Stimulated activated CD4-positive, alpha-beta T cell treated with anti-CD3 and anti-CD28 coated beads, TNF-alpha, amount 100 ng/mL, for 1 hour (primary cell): ENCODE measurements around the gene BLACAT1.
"Not testable (repeated sequence)": the region's sequence is repeated elsewhere in the genome, so short reads cannot be mapped to it uniquely, and the experiment has no call there.

Experiments used
- DNase-seq, 3 donors: peaks; one replicate each; pipeline ENCODE4 v3.0.0-alpha.2; 2020; ENCODE audit warnings: low read depth in 3 of 3, low spot score in 1 of 3

BLACAT1 gene

GRCh38 chr1:205484985-205485967 lies 29.4 kb upstream of the BLACAT1 start:
- peak in 2 of 3 donors; percentile 39 to 42 for DNase-seq

- no peak for DNase-seq
Measured at GRCh38 chr1:205483372-205483771, 27.5 kb upstream of the BLACAT1 start.

GRCh38 chr1:205482587-205482986 lies 26.7 kb upstream of the BLACAT1 start:
- not testable (repeated sequence) for DNase-seq

DNA sequence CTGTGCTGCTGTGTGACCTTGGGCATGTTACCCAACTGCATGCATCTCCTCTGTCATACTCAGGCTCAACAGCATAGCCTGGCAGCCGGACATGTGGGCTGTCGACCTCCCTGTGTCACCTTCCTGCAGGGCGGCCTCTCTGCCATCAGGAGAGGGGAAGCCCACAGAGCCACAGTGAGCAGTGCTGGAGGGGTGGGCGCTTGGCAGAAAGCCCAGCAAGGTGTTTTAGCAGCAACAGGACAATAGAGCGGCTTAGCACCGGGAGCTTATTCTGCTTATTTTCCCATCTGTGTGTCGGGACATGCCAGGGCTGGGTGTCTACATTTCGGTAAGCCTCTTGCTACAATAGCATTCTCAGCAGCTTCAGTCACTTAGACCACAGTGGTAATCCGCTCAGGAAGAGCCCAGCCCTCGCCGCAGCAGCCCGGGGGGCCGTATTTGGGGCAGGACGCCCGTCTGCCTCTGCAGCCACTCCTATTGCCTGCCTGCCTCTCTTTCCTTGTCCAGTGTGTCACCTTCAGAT lies 25.8 kb upstream of the BLACAT1 start:
- DNase-seq = no peak

GRCh38 chr1:205481218-205481617 lies 25.4 kb upstream of the BLACAT1 start:
- DNase-seq = no peak

DNA sequence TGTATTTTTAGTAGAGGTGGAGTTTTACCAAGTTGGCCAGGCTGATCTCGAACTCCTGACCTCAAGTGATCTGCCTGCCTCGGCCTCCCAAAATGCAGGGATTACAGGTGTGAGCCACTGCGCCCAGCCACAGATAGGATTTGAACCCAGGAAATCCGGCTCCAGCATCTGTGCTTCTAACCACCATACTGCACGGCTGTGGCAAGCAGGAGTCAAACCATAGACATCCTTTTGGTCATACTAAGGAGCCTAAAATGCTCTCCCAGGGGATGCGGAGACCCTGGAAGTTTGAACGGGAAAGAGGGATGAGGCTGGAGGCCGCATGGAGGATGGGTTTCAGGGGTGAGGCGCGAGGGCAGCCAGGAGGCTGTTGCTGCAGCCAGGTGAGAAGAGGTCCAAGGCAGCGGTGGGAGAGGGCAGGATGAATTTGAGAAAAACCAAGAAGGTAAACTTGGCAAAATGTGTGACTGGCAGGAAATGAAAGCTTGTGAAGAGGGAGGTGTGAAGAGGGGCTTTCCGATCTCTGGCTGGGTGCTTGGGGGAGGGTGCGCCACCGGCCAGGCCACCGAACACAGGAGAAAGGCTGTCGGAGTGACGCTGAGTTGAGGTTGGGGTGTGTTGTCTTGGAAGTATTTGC lies 24.6 kb upstream of the BLACAT1 start:
- DNase-seq = peak in 2 of 3 donors; percentile 24 to 29

GRCh38 chr1:205478985-205479384 lies 23.1 kb upstream of the BLACAT1 start:
- DNase-seq = not testable (repeated sequence)

GRCh38 chr1:205477759-205478247 lies 22.0 kb upstream of the BLACAT1 start:
- no peak for DNase-seq

DNA sequence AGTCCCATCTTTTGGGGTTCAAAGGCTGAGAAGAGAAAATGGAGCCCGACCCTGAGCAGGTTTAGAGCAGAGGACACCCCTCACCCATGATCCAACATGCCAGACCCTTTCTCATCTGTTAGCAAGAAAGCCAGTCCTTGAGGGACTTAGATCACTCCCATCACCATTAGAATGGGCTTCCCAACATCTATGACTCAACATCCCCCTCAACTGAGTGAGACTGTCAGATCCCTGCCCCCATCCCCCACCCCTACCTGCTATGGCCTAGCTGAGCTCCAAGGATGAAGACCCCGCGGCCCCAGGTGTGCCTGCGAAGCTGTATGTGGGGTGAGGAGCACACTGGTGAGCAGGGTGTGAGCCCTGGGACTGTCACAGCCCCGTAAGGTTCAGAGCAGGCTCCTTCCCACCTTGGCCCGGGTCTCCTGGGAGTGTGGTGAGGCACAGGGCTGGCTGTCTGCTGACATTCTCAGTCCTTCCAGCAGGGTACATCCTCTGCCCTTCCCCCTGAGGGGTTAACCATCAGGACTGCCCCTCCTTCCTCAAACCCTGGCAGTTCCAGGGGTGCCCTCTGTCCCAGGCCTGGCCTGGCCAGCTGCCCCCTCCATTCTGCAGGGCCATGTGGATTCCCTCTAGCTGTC lies 21.4 kb upstream of the BLACAT1 start:
- no peak for DNase-seq

DNA sequence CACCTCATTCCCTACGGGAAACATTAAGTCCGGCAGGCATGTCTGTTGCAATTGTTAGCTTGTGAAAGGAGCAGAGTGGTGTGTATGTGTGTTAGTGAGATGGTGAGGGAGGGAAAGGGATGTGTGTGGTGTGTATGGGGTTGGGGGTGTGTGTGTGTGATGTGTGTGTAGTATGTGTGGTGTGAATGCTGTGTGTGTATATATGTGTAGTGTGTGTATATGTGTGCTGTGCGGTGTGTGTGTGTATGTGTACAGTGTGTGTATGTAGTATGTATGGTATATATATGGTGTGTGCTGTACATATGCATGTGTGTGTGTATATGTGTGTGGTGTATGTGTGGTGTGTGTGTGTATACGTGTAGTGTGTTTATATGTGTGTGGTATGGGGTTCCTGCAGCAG lies 20.8 kb upstream of the BLACAT1 start:
- DNase-seq = no peak

- no peak for DNase-seq
Measured at GRCh38 chr1:205475855-205476254, 20.0 kb upstream of the BLACAT1 start.

DNA sequence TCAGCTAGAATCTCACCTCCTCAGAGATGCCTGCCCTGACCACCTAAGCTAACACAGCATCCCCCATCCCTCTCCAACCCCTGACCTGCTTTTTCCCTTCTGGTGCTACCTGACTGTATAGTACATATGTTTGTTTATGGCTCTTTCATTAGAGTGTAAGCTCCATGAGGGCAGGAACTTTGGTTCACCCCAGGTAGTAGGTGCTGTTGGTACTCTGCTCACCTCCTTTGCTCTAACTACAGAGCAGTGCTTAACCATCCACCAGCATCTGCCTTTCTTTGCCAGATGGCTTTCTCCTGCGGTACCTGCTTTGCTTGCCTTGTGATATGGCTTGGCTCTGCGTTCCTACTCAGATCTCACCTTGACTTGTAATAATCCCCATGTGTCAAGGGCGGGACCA lies 18.7 kb upstream of the BLACAT1 start:
- DNase-seq = no peak

GRCh38 chr1:205473966-205474365 lies 18.1 kb upstream of the BLACAT1 start:
- DNase-seq = no peak

GRCh38 chr1:205473475-205473874 lies 17.6 kb upstream of the BLACAT1 start:
- no peak for DNase-seq

DNA sequence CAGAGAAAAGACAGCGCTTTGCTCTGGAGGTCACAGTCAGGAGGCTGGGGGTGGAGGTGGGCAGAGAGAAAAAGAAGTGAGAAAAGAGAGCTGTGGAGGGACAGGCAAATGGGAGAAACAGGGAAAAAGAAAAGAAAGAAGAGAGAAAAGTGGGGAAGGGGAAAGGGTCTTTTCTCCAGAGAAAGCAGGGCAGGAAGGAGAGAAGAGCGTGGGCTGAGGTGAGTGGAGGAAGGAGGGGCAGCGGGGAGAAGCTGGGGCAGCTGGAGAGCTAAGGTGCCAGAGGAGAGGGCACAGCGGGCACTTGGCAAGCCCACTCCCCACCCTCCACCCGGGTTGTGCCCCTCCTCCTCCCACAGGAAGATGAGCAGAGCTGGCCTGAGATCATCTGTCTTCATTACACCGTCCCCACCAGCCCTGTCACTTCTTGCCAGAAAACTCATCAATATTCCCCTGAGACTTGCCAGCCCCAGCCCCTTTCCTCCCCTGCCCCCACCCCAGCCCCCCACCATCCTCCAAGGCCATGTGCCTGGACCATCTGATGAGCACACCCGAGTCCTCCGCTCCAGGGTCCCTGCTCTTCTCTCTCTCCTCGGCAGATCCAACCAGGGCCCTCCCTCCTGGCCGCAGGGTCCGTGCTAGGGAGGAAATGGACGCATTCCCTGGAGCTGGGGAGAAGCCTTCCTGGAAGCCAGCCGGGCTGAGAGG lies 17.0 kb upstream of the BLACAT1 start:
- DNase-seq = no peak

GRCh38 chr1:205470131-205470530 lies 14.3 kb upstream of the BLACAT1 start:
- DNase-seq = no peak

DNA sequence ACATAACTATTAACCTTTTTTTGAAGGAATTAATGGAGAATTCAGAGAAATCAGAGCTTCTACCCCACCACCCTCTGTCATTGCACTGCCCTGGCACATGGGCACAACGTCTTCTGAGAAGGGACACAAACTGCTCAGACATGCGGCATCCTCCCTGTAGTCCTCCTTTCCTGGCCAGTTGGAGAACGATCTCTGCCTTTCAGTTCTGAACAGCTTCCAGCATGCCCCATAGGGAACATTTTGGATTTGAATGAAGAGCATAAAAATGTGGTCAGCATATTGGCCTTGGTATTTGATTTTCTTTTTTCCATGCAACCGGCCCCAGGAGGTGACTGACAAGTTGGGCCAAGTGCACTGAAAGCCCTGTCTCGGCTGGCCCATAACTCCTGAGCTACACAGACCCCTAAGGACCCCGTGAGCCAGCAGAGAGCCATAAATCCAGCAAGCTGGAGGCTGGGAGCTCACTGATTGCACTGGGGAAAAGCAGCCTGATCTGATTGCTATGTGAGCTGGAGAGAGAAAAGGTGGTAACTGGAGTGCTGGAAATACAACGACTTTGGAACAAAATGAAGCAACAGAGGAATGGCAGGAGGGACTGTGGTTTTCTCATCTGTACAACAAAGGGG lies 10.9 kb upstream of the BLACAT1 start:
- DNase-seq = no peak

DNA sequence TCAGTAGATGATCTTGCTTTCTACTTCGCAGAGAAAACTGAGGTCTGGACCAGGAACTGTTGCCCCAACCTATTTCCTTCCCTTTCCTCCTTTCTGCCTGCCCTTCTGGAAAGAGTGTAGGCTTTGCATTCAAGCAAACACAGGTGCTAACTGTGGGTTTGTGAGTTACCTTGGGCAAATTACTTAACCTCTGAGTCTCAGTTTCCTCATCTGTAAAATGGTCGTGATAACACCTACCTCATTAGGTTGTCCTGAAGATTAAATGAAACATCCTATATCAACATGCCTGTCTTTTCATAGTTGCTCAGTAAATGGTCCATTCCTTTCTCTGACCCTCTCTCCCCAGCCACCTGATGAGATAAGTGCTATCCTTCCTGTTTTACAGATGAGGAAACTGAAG lies 9.5 kb upstream of the BLACAT1 start:
- DNase-seq = no peak

- no peak for DNase-seq
Measured at GRCh38 chr1:205458777-205459566, 3.1 kb upstream of the BLACAT1 start.
